H1 (cell line): ENCODE measurements around the gene ABCC10. TPM values are rescaled to one million over a fixed set of nuclear protein-coding genes. Genes with fewer than 3 reads are reported as not detected.

Source experiments
- CTCF ChIA-PET: fragments of 300-600 bp; sonication (Branson Sonifier 250); formaldehyde crosslinking; loops from one replicate; lab custom pipeline; 2021; ENCODE audit not compliant: partially characterized antibody; lab: Charles Lee
- POLR2A ChIA-PET: fragments of 300-600 bp; sonication (Branson Sonifier 250); formaldehyde crosslinking; loops from one replicate; lab custom pipeline; 2021; ENCODE audit warnings: inconsistent platforms; ENCODE audit not compliant: partially characterized antibody; lab: Charles Lee
- DNase-seq, 2 experiments: peaks; one replicate each; pipeline versions ENCODE4 v3.0.0 to v3.0.0-alpha.2; 2010 to 2022; ENCODE audit warnings: low spot score in 2 of 2, low read depth in 1 of 2, mixed read lengths in 1 of 2
- FAIRE-seq: peaks from 2 replicates; lab custom pipeline; 2011; peaks lifted over from hg19 to GRCh38; lab: Jason Lieb, UNC
- H2AFZ ChIP-seq: 2 replicates; pipeline ENCODE4 v1.8.1; 2012; ENCODE audit warnings: low read length, inconsistent platforms
- H2AK5ac ChIP-seq: 2 replicates; pipeline ENCODE4 v1.6.1; 2013; ENCODE audit warnings: low read depth, low read length
- H2BK120ac ChIP-seq: replicated peaks from 2 replicates; pipeline ENCODE3; 2013; ENCODE audit warnings: low read depth, low read length, inconsistent platforms
- H2BK12ac ChIP-seq: 2 replicates; pipeline ENCODE4 v1.6.1; 2013; ENCODE audit warnings: low read depth, low read length
- H2BK15ac ChIP-seq: 2 replicates; pipeline ENCODE4 v1.6.1; 2013; ENCODE audit warnings: low read length
- H2BK20ac ChIP-seq: 2 replicates; pipeline ENCODE4 v1.6.1; 2013; ENCODE audit warnings: low read length
- H2BK5ac ChIP-seq: 2 replicates; pipeline ENCODE4 v1.6.1; 2013; ENCODE audit warnings: low read depth, low read length
- H3K14ac ChIP-seq: 2 replicates; pipeline ENCODE4 v1.6.1; 2013; ENCODE audit warnings: inconsistent platforms; ENCODE audit not compliant: insufficient read length
- H3K18ac ChIP-seq: 2 replicates; pipeline ENCODE4 v1.6.1; 2013; ENCODE audit warnings: low read length; ENCODE audit errors: extremely low read depth
- H3K23ac ChIP-seq: 2 replicates; pipeline ENCODE4 v1.6.1; 2013; ENCODE audit warnings: inconsistent platforms; ENCODE audit not compliant: insufficient read length
- H3K23me2 ChIP-seq: 2 replicates; pipeline ENCODE4 v1.6.1; 2013; ENCODE audit warnings: low read depth, low read length
- H3K27ac ChIP-seq: 2 replicates; pipeline ENCODE4 v1.6.1; 2011; ENCODE audit warnings: low read depth, low read length, inconsistent platforms
- H3K27me3 ChIP-seq, 4 experiments: replicated peaks in 1 of 4; 1 replicate in 1 of 4; 2 replicates in 3 of 4; pipeline versions ENCODE4 v1.6.1 to v1.8.1; 2011 to 2013; ENCODE audit warnings: low read length in 3 of 4, mild to moderate bottlenecking in 3 of 4, inconsistent platforms in 2 of 4, mixed read lengths in 2 of 4, moderate library complexity in 1 of 4; ENCODE audit not compliant: control insufficient read depth in 3 of 4, insufficient read depth in 3 of 4; ENCODE audit errors: extremely low read depth in 1 of 4
- H3K36me3 ChIP-seq, 4 experiments: 2 replicates each; pipeline versions ENCODE4 v1.6.1 to v1.8.1; 2011 to 2013; ENCODE audit warnings: mild to moderate bottlenecking in 4 of 4, low read length in 3 of 4, moderate library complexity in 2 of 4, control low read depth in 1 of 4, inconsistent platforms in 1 of 4; ENCODE audit not compliant: insufficient read depth in 4 of 4, control insufficient read depth in 2 of 4
- H3K4ac ChIP-seq: replicated peaks from 2 replicates; pipeline ENCODE3; 2013; ENCODE audit warnings: low read length, low read depth, mixed read lengths, inconsistent platforms; ENCODE audit not compliant: insufficient read length
- H3K4me1 ChIP-seq, 4 experiments: replicated peaks in 1 of 4; 1 replicate in 1 of 4; 2 replicates in 3 of 4; pipeline versions ENCODE4 v1.6.1 to v1.8.1; 2011 to 2013; ENCODE audit warnings: low read length in 3 of 4, inconsistent platforms in 2 of 4, mixed read lengths in 1 of 4; ENCODE audit not compliant: insufficient read depth in 4 of 4, control insufficient read depth in 3 of 4
- H3K4me2 ChIP-seq, 2 experiments: 2 replicates each; pipeline versions ENCODE4 v1.6.1 to v1.8.1; 2011 to 2013; ENCODE audit warnings: low read depth in 2 of 2, low read length in 2 of 2, control low read depth in 1 of 2, inconsistent platforms in 1 of 2, mild to moderate bottlenecking in 1 of 2; ENCODE audit not compliant: insufficient read depth in 1 of 2
- H3K4me3 ChIP-seq, 4 experiments: fragments of 200-600, 300-600 bp in 1 of 4; sonication (generic), shearing (Covaris generic), sonication (Bioruptor Twin) in 1 of 4; 2 replicates each; pipeline versions ENCODE4 v1.5.1 to v1.8.1; 2011 to 2016; ENCODE audit warnings: low read length in 4 of 4, low read depth in 3 of 4, control low read depth in 2 of 4, inconsistent platforms in 2 of 4, mild to moderate bottlenecking in 2 of 4, mixed read lengths in 1 of 4, moderate library complexity in 1 of 4; ENCODE audit not compliant: insufficient read depth in 2 of 4; ENCODE audit errors: extremely low read depth in 1 of 4
- H3K56ac ChIP-seq: replicated peaks from 2 replicates; pipeline ENCODE3; 2013; ENCODE audit warnings: low read depth, mild to moderate bottlenecking, mixed read lengths, low read length, inconsistent platforms; ENCODE audit not compliant: insufficient read length
- H3K79me1 ChIP-seq: 2 replicates; pipeline ENCODE4 v1.6.1; 2013; ENCODE audit warnings: low read depth, low read length, control low read depth
- H3K79me2 ChIP-seq, 2 experiments: 2 replicates each; pipeline versions ENCODE4 v1.6.1 to v1.8.1; 2012 to 2013; ENCODE audit warnings: low read length in 2 of 2, mild to moderate bottlenecking in 2 of 2, inconsistent platforms in 1 of 2; ENCODE audit not compliant: insufficient read depth in 2 of 2, control insufficient read depth in 1 of 2
- H3K9ac ChIP-seq, 4 experiments: replicated peaks in 1 of 4; 1 replicate in 1 of 4; 2 replicates in 3 of 4; pipeline versions ENCODE4 v1.6.1 to v1.8.1; 2011 to 2013; ENCODE audit warnings: low read depth in 3 of 4, low read length in 3 of 4, control low read depth in 2 of 4, mild to moderate bottlenecking in 2 of 4, moderate library complexity in 2 of 4, inconsistent platforms in 1 of 4; ENCODE audit errors: extremely low read depth in 1 of 4
- H3K9me3 ChIP-seq, 2 experiments: 2 replicates each; pipeline versions ENCODE4 v1.6.1 to v1.8.1; 2012 to 2013; ENCODE audit warnings: mild to moderate bottlenecking in 2 of 2, moderate library complexity in 2 of 2, control low read depth in 1 of 2, inconsistent platforms in 1 of 2, low read depth in 1 of 2, low read length in 1 of 2, mixed read lengths in 1 of 2; ENCODE audit not compliant: insufficient read depth in 2 of 2
- H4K20me1 ChIP-seq, 2 experiments: replicated peaks in 1 of 2; 2 replicates each; pipeline versions ENCODE3 to v1.8.1; 2011 to 2013; ENCODE audit warnings: inconsistent platforms in 2 of 2, low read length in 2 of 2, mild to moderate bottlenecking in 1 of 2; ENCODE audit not compliant: insufficient read depth in 2 of 2, control insufficient read depth in 1 of 2
- H4K5ac ChIP-seq: 2 replicates; pipeline ENCODE4 v1.6.1; 2013; ENCODE audit warnings: low read length, low read depth, mixed read lengths, inconsistent platforms; ENCODE audit not compliant: insufficient read length
- H4K8ac ChIP-seq: 2 replicates; pipeline ENCODE4 v1.8.0; 2013; ENCODE audit warnings: mild to moderate bottlenecking, moderate library complexity, low read length, inconsistent platforms; ENCODE audit not compliant: insufficient read depth; ENCODE audit errors: extremely low read depth
- H4K91ac ChIP-seq: replicated peaks from 2 replicates; pipeline ENCODE3; 2013; ENCODE audit warnings: low read length, mixed read lengths, inconsistent platforms; ENCODE audit not compliant: insufficient read length
- EGR1 ChIP-seq: IDR thresholded peaks from 2 replicates; pipeline ENCODE4 v1.6.1; 2011; ENCODE audit warnings: low read depth, low read length, borderline replicate concordance
- WGBS, 2 experiments: shearing (Covaris generic) in 1 of 2; methylation state at CpG; one replicate each; pipeline versions ENCODE4 v1.1.6 to v1.1.7; 2013 to 2015; ENCODE audit warnings: low lambda C conversion rate in 2 of 2, mixed read lengths in 2 of 2, inconsistent platforms in 1 of 2, low coverage in 1 of 2, missing lambda C conversion rate in 1 of 2; ENCODE audit not compliant: insufficient replicate concordance in 2 of 2, insufficient coverage in 1 of 2, insufficient read length in 1 of 2; ENCODE audit errors: extremely low coverage in 1 of 2, missing lambda C conversion rate in 1 of 2; 5-methylcytosine and 5-hydroxymethylcytosine counted together
- polyA plus RNA-seq, 7 experiments: library from polyadenylated mRNA; depleted of rRNA in 3 of 7; stranded (reverse) in 5 of 7; unstranded in 2 of 7; fragments of >200 nt in 5 of 7; fragments of 200-250 nt in 2 of 7; gene quantifications; 1 replicate in 5 of 7; 2 replicates in 1 of 7; 4 replicates in 1 of 7; pipeline versions ENCODE4 v1.2.1 to v1.2.3, GENCODE V29; 2011 to 2013; ENCODE audit warnings: missing spikeins in 2 of 7, mixed read lengths in 2 of 7
- total RNA-seq: library from RNA; stranded (reverse); fragmentation: NEBNext Ultra II Directional; extraction: Animal tissue kit (Norgen Biotek cat#: 25700); gene quantifications from 2 replicates; pipeline ENCODE4 v1.2.1, GENCODE V29; 2021

The ABCC10 gene
- total and polyA plus RNA-seq, 2 of the 8 experiments (the other 6 are each of a cell fraction or from before 2014, with no cell fraction given), result 15.5 to 24.6 TPM

DNA sequence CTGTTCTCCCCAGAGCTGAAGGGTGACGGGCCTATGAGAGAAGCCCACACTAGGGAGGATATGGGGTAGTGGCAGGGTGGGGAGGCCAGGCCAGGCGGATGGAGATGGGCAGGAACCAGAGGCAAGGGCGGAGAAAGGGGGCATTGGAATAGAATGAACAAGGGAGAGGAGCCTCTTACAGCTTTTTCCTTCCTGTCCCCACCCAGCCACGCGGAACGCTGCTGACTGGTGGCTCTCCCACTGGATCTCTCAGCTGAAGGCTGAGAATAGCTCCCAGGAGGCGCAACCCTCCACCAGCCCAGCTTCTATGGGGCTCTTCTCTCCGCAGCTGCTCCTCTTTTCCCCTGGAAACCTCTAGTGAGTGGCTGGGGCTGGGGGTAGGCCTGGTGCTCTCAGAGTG is 17.2 kb downstream of the ABCC10 start:
- H3K23ac ChIP-seq, result no peak overlapping the region
- CTCF ChIA-PET, result interaction anchor here (0.8 to 3.9 kb wide), 8 partner anchors 10 to 66 kb away, joined by 3 to 21 read pairs (median 4); partner anchors contain the start of gene LRRC73
- no peak overlapping the region for H2BK5ac ChIP-seq
- H2BK20ac ChIP-seq, result no peak overlapping the region
- H3K79me2 ChIP-seq, result no peaks in the 10 kb centered on the region
- H3K79me1 ChIP-seq, result no peaks in the 10 kb centered on the region
- TF ChIP-seq EGR1, result no peak
- H2AK5ac ChIP-seq, result no peak overlapping the region
- no peak overlapping the region for H2BK12ac ChIP-seq
- H4K5ac ChIP-seq, result no peak overlapping the region
- H3K27me3 ChIP-seq, result no peaks in the 10 kb centered on the region
- H3K18ac ChIP-seq, result no peak overlapping the region
- 83% methylated on average over 7 of the region's 8 CpGs; no CpG with 5 or more reads in 1 of the 2 experiments for whole genome bisulfite sequencing, 2 experiments
- FAIRE-seq (no peak), DNase-seq (no peak)
- no peak overlapping the region for H3K56ac ChIP-seq
- H3K36me3 ChIP-seq, result peaks cover 0 to 28% (median 9%) of the 10 kb centered on the region in 4 experiments; a peak in 5 of 8 replicates
- no peak overlapping the region for H3K14ac ChIP-seq
- no peak overlapping the region for H2AFZ ChIP-seq
- no peak overlapping the region for H3K27ac ChIP-seq
- no peak overlapping the region for H3K4ac ChIP-seq
- no peak overlapping the region for H3K9ac ChIP-seq
- no peaks in the 10 kb centered on the region for H3K23me2 ChIP-seq
- no peak overlapping the region for H4K8ac ChIP-seq
- H2BK120ac ChIP-seq, result no peak overlapping the region
- no peak overlapping the region for H2BK15ac ChIP-seq
- POLR2A ChIA-PET, result interaction anchor here (1.2 to 2.2 kb wide), 4 partner anchors 9 to 63 kb away, joined by 3 to 11 read pairs (median 4); no protein-coding TSS in a partner anchor
- H3K4me2 ChIP-seq, result no peak overlapping the region
- H4K20me1 ChIP-seq, result peaks cover 0 to 5% of the 10 kb centered on the region in 2 experiments
- H4K91ac ChIP-seq, result no peak overlapping the region
- H3K9me3 ChIP-seq, result no peaks in the 10 kb centered on the region
- H3K4me3 ChIP-seq, result no peak overlapping the region
- H3K4me1 ChIP-seq, result no peaks in the 10 kb centered on the region
